ENCODE data around the gene SEMG2.

- TF ChIP-seq CTCF (IDR thresholded peaks at IDR 0.05) = no peak
- no peak for TF ChIP-seq POLR2A (IDR thresholded peaks at IDR 0.05)
These were observed 36.5 kb downstream of the SEMG2 start for GRCh38 chr20:45257711-45258110.

Measured in uterus (tissue), 2 donors.